GM12878 (cell line): ENCODE measurements around the gene PDE1C.

Experiments
- BHLHE40 ChIP-seq, 2 experiments: fragments of 450-650 bp in 1 of 2; IDR thresholded peaks; 2 replicates each; pipeline ENCODE4 v1.6.1; 2011 to 2017; ENCODE audit warnings: low read depth in 2 of 2, borderline replicate concordance in 1 of 2, improper control_type of control experiment in 1 of 2, low read length in 1 of 2, mild to moderate bottlenecking in 1 of 2
- CBFB ChIP-seq: IDR thresholded peaks from 2 replicates; pipeline ENCODE4 v1.6.1; 2016; ENCODE audit warnings: antibody characterized with exemption, low read depth
- MYB ChIP-seq: fragments of 150-350 bp; IDR thresholded peaks from 2 replicates; pipeline ENCODE4 v1.6.1; 2014; ENCODE audit warnings: mild to moderate bottlenecking, low read depth, low read length, borderline replicate concordance
- NR2C2 ChIP-seq: IDR thresholded peaks from 2 replicates; pipeline ENCODE4 v1.6.1; 2011; ENCODE audit warnings: borderline replicate concordance, low read depth; ENCODE audit not compliant: control insufficient read depth, insufficient read length
- POLR2A ChIP-seq: IDR thresholded peaks from 2 replicates; pipeline ENCODE4 v1.6.1; 2011; ENCODE audit warnings: low read depth, mild to moderate bottlenecking, low read length
- POLR2AphosphoS2 ChIP-seq: IDR thresholded peaks from 2 replicates; pipeline ENCODE4 v1.6.1; 2011; ENCODE audit warnings: low read depth, mild to moderate bottlenecking, low read length, improper control_type of control experiment, moderate library complexity
- RB1 ChIP-seq: fragments of 450-650 bp; formaldehyde crosslinking; IDR thresholded peaks from 2 replicates; pipeline ENCODE4 v1.6.1; 2017; ENCODE audit warnings: mild to moderate bottlenecking, borderline replicate concordance
- TARDBP ChIP-seq: IDR thresholded peaks from 2 replicates; pipeline ENCODE4 v1.6.1; 2016; ENCODE audit warnings: borderline replicate concordance
- ZNF274 ChIP-seq: IDR thresholded peaks from one replicate; pipeline ENCODE4 v1.8.0; 2011; ENCODE audit not compliant: insufficient read length, insufficient read depth
- TF ChIP-seq, protein P1 (sequence below), 3 experiments: IDR thresholded peaks in 2 of 3; conservative IDR thresholded peaks in 1 of 3; 2 replicates each; pipeline ENCODE4 v1.5.1; 2011; ENCODE audit warnings: low read depth in 3 of 3, low read length in 3 of 3, mild to moderate bottlenecking in 3 of 3, control low read depth in 2 of 3, moderate library complexity in 2 of 3, inconsistent platforms in 1 of 3, mixed read lengths in 1 of 3; ENCODE audit not compliant: control insufficient read depth in 2 of 3, insufficient read depth in 1 of 3; ENCODE audit errors: extremely low read depth in 1 of 3
- TF ChIP-seq, protein P2 (sequence below): fragments of 450-650 bp; formaldehyde crosslinking; IDR thresholded peaks from 2 replicates; pipeline ENCODE4 v1.4.0; 2020; ENCODE audit warnings: mild to moderate bottlenecking, moderate library complexity

DNA sequence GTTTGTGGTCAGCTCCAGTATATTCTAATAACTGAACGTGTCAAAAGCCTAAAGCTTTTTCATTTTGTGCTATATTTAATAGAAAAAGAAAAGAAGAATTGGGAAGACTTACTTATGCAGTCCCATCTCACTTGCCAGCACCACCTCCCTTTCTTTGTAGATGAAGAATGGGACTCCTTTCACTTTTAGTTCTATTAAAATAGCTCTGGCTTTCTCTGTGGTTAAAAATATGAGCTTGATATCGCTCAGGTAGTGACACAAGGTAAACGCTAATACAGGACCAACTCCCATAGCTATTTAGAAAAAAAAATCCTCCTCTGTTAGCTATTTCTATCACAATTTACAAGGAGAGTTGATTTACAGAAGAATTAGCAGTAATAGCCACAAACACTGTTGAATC lies 176.8 kb downstream of the PDE1C start:
- no peak for TF ChIP-seq TARDBP
- TF ChIP-seq CBFB: no peak
- TF ChIP-seq, protein P1, sequence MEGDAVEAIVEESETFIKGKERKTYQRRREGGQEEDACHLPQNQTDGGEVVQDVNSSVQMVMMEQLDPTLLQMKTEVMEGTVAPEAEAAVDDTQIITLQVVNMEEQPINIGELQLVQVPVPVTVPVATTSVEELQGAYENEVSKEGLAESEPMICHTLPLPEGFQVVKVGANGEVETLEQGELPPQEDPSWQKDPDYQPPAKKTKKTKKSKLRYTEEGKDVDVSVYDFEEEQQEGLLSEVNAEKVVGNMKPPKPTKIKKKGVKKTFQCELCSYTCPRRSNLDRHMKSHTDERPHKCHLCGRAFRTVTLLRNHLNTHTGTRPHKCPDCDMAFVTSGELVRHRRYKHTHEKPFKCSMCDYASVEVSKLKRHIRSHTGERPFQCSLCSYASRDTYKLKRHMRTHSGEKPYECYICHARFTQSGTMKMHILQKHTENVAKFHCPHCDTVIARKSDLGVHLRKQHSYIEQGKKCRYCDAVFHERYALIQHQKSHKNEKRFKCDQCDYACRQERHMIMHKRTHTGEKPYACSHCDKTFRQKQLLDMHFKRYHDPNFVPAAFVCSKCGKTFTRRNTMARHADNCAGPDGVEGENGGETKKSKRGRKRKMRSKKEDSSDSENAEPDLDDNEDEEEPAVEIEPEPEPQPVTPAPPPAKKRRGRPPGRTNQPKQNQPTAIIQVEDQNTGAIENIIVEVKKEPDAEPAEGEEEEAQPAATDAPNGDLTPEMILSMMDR (IDR thresholded peaks at IDR 0.05 in 2 of 3, conservative IDR thresholded peaks at IDR 0.05 in 1 of 3; ENCODE audit: control insufficient read depth in 2 of 3, extremely low read depth in 1 of 3, insufficient read depth in 1 of 3, low read depth in 3 of 3, low read length in 3 of 3): no peak
- TF ChIP-seq ZNF274: no peak
- no peak for TF ChIP-seq MYB
- TF ChIP-seq NR2C2: no peak
- no peak for TF ChIP-seq BHLHE40 (IDR thresholded peaks at IDR 0.05; ENCODE audit: borderline replicate concordance in 1 of 2, low read depth in 2 of 2, low read length in 1 of 2)
- TF ChIP-seq POLR2A: no peak
- TF ChIP-seq POLR2AphosphoS2: no peak
- TF ChIP-seq, protein P2, sequence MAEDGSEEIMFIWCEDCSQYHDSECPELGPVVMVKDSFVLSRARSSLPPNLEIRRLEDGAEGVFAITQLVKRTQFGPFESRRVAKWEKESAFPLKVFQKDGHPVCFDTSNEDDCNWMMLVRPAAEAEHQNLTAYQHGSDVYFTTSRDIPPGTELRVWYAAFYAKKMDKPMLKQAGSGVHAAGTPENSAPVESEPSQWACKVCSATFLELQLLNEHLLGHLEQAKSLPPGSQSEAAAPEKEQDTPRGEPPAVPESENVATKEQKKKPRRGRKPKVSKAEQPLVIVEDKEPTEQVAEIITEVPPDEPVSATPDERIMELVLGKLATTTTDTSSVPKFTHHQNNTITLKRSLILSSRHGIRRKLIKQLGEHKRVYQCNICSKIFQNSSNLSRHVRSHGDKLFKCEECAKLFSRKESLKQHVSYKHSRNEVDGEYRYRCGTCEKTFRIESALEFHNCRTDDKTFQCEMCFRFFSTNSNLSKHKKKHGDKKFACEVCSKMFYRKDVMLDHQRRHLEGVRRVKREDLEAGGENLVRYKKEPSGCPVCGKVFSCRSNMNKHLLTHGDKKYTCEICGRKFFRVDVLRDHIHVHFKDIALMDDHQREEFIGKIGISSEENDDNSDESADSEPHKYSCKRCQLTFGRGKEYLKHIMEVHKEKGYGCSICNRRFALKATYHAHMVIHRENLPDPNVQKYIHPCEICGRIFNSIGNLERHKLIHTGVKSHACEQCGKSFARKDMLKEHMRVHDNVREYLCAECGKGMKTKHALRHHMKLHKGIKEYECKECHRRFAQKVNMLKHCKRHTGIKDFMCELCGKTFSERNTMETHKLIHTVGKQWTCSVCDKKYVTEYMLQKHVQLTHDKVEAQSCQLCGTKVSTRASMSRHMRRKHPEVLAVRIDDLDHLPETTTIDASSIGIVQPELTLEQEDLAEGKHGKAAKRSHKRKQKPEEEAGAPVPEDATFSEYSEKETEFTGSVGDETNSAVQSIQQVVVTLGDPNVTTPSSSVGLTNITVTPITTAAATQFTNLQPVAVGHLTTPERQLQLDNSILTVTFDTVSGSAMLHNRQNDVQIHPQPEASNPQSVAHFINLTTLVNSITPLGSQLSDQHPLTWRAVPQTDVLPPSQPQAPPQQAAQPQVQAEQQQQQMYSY: no peak
- no peak for TF ChIP-seq RB1
